Measurements from ENCODE around the gene MKNK1.

DNA sequence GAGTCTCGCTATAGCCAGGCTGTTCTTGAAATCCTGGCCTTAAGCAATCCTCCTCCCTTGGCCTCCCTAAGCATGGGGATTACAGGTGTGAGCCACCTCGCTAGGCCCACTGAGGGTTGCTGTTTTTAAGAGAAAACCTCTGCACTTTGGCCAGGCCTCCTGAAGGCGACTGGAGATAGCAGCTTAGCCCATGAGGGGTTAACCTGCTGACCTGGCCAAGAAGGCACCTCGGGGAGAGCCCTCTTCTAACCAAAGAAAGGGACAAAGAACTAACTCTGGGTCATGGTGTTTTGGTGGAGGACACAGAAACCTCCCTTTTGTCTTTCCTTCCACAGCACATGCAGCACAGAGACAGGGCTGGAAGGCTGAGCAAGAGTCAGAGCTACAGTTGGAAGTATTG lies 35.0 kb downstream of the MKNK1 start:
- TF ChIP-seq, protein P1, sequence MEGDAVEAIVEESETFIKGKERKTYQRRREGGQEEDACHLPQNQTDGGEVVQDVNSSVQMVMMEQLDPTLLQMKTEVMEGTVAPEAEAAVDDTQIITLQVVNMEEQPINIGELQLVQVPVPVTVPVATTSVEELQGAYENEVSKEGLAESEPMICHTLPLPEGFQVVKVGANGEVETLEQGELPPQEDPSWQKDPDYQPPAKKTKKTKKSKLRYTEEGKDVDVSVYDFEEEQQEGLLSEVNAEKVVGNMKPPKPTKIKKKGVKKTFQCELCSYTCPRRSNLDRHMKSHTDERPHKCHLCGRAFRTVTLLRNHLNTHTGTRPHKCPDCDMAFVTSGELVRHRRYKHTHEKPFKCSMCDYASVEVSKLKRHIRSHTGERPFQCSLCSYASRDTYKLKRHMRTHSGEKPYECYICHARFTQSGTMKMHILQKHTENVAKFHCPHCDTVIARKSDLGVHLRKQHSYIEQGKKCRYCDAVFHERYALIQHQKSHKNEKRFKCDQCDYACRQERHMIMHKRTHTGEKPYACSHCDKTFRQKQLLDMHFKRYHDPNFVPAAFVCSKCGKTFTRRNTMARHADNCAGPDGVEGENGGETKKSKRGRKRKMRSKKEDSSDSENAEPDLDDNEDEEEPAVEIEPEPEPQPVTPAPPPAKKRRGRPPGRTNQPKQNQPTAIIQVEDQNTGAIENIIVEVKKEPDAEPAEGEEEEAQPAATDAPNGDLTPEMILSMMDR (IDR thresholded peaks at IDR 0.05; ENCODE audit: low read depth, low read length) = no peak
- TF ChIP-seq MYC (IDR thresholded peaks at IDR 0.05; ENCODE audit: low read depth, low read length) = no peak
